ENCODE data around the gene ARHGAP4.
A peak's percentile ranks its signal among the peaks of the same experiment; 100 is the strongest.

ARHGAP4 gene

DNA sequence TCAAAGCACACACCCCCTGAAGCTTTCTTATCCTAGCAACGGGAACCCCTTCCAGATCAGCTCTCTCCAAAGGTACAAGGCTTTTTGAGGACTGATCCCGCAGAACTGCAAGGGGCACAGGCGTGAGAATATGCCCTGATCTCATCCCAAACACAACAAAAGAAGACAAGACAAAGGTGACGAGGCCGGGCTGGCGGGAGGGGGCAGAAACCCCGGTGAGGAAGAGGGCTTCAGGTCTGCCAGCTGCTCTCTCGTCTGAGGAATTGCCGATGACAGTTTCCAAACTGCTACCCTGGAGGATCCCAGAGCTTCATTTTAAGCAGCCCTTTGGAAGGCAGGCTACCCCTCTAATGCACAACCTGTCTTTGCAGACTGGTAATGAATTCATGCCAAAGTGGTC is 42.2 kb upstream of the ARHGAP4 start:
- Histone ChIP-seq H3K4me1 (ENCODE audit: insufficient read depth, insufficient read length) (peaks cover 3% of the 10 kb centered on the region), H3K36me3 (ENCODE audit: insufficient read depth, insufficient read length, low read length) (peaks cover 48% of the 10 kb centered on the region), H3K4me3 (ENCODE audit: insufficient read length, low read depth) (peak overlapping the region; percentile 11), H3K27me3 (ENCODE audit: insufficient read depth, insufficient read length) (no peaks in the 10 kb centered on the region), H3K9me3 (ENCODE audit: insufficient read depth, low read length) (no peaks in the 10 kb centered on the region), H3K9ac (ENCODE audit: insufficient read length, low read depth) (peak overlapping the region; percentile 8)
- no peak for TF ChIP-seq ZNF274 (IDR thresholded peaks at IDR 0.05; ENCODE audit: low read depth, low read length)
- no peak for TF ChIP-seq YY1 (IDR thresholded peaks at IDR 0.05; ENCODE audit: insufficient read depth, insufficient read length)
- no peak for TF ChIP-seq SUZ12 (IDR thresholded peaks at IDR 0.05; ENCODE audit: extremely low read depth, insufficient read depth, insufficient read length)
- no peak for DNase-seq (ENCODE audit: low read depth, low spot score)

DNA sequence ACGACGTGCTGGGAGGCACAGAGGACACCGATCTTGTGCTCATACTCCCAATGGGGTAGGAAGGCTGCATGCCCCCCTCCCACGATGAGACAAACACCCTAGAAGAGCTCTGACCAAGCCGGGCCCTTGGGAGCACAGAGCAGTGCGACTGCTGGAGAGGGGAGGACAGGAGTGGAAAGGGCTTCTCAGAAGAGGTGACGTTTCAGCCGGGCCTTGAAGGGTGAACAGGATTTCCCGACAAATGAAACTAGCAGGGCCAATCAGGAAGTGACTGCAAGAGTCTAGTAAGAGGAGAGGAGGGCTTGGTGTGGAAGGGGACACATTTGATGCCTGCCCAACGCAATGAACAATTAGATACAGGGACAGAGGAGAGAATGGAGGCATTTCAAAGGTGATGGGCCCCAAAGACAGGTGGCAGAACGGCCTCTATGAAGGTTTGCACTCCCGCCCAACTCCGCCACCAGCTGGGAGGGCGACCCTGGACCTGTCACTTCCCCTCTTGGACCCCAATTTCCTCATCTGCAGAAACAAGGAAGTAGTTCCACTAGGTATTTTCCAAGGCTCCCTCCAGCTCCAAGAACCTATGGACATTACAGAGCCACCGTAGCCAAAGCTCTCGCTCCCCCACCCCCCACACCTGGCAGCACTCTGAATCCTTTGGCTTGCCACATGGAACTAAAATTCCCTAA is 41.6 kb upstream of the ARHGAP4 start:
- no peak overlapping the region for H3K4me3 ChIP-seq (ENCODE audit: insufficient read length, low read depth)
- peak overlapping the region; percentile 8 for H3K9ac ChIP-seq (ENCODE audit: insufficient read length, low read depth)
- TF ChIP-seq ZNF274 (IDR thresholded peaks at IDR 0.05; ENCODE audit: low read depth, low read length) (no peak), SUZ12 (IDR thresholded peaks at IDR 0.05; ENCODE audit: extremely low read depth, insufficient read depth, insufficient read length) (no peak), YY1 (IDR thresholded peaks at IDR 0.05; ENCODE audit: insufficient read depth, insufficient read length) (no peak)
- no peak for DNase-seq (ENCODE audit: low read depth, low spot score)
- no peaks in the 10 kb centered on the region for H3K9me3 ChIP-seq (ENCODE audit: insufficient read depth, low read length)
- peaks cover 3% of the 10 kb centered on the region for H3K4me1 ChIP-seq (ENCODE audit: insufficient read depth, insufficient read length)
- peaks cover 53% of the 10 kb centered on the region for H3K36me3 ChIP-seq (ENCODE audit: insufficient read depth, insufficient read length, low read length)
- no peaks in the 10 kb centered on the region for H3K27me3 ChIP-seq (ENCODE audit: insufficient read depth, insufficient read length)

DNA sequence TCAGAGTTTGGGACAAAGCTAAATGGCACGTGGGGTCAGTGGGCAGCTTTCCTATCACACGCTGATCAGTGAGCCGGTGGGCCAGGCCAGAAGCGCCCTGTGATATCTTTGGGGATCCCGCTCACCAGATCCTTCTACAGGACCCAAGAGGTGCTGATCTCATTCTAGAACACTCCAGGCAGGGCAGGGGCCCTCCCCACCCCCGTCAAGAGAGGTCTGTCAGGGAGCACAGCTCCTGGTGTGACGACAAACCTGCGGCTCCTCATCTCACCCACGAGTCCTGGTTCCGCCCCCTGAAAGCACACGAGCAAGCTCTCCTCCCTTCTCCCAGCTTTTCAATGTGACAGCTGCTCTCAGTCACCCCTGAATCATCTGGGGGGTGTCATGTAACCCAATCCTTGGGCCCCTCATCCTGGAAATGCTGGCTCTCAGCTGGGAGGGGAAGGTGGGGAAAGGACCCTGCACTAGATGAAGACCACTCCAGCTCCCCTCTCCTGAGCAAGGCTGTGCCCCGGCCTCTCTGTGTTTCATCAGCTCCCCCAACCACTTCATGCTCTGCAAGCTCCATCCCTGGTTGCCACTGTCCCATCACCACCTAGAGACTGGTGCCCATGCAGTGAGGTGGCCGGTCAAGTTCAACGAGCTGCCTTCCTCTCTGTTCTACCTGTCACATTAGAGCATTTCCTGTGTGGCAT is 40.9 kb upstream of the ARHGAP4 start:
- H3K9me3 ChIP-seq (ENCODE audit: insufficient read depth, low read length) = no peaks in the 10 kb centered on the region
- no peak for DNase-seq (ENCODE audit: low read depth, low spot score)
- peaks cover 3% of the 10 kb centered on the region for H3K4me1 ChIP-seq (ENCODE audit: insufficient read depth, insufficient read length)
- no peak for TF ChIP-seq SUZ12 (IDR thresholded peaks at IDR 0.05; ENCODE audit: extremely low read depth, insufficient read depth, insufficient read length)
- TF ChIP-seq YY1 (IDR thresholded peaks at IDR 0.05; ENCODE audit: insufficient read depth, insufficient read length) = no peak
- TF ChIP-seq ZNF274 (IDR thresholded peaks at IDR 0.05; ENCODE audit: low read depth, low read length) = no peak
- H3K9ac ChIP-seq (ENCODE audit: insufficient read length, low read depth) = no peak overlapping the region
- no peaks in the 10 kb centered on the region for H3K27me3 ChIP-seq (ENCODE audit: insufficient read depth, insufficient read length)
- H3K36me3 ChIP-seq (ENCODE audit: insufficient read depth, insufficient read length, low read length) = peaks cover 60% of the 10 kb centered on the region
- no peak overlapping the region for H3K4me3 ChIP-seq (ENCODE audit: insufficient read length, low read depth)

DNA sequence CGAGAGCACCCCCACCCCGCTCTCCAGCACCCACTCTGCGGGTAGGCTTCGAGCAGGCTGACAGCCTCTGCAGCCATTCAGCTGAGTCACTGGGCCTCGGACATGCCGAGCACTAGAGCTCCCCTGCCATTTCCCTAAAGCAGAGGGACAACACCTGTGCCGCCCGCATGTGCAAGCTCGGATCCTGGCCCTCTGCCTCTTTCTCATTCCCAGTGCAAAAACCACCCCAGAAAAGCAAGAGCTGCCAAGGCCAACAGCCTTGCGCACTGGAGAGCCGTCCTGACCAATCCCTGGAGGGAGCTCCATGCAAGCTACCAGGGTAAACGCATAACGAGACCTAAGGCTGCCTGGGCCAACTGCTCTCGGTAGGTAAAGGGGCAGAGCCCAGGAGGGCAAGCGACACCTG is 40.2 kb upstream of the ARHGAP4 start:
- Histone ChIP-seq H3K27me3 (ENCODE audit: insufficient read depth, insufficient read length) (no peaks in the 10 kb centered on the region), H3K36me3 (ENCODE audit: insufficient read depth, insufficient read length, low read length) (peaks cover 67% of the 10 kb centered on the region), H3K4me1 (ENCODE audit: insufficient read depth, insufficient read length) (peaks cover 3% of the 10 kb centered on the region), H3K9me3 (ENCODE audit: insufficient read depth, low read length) (no peaks in the 10 kb centered on the region), H3K4me3 (ENCODE audit: insufficient read length, low read depth) (no peak overlapping the region), H3K9ac (ENCODE audit: insufficient read length, low read depth) (no peak overlapping the region)
- DNase-seq (ENCODE audit: low read depth, low spot score) = no peak
- TF ChIP-seq ZNF274 (IDR thresholded peaks at IDR 0.05; ENCODE audit: low read depth, low read length) (no peak), YY1 (IDR thresholded peaks at IDR 0.05; ENCODE audit: insufficient read depth, insufficient read length) (no peak), SUZ12 (IDR thresholded peaks at IDR 0.05; ENCODE audit: extremely low read depth, insufficient read depth, insufficient read length) (no peak)

DNA sequence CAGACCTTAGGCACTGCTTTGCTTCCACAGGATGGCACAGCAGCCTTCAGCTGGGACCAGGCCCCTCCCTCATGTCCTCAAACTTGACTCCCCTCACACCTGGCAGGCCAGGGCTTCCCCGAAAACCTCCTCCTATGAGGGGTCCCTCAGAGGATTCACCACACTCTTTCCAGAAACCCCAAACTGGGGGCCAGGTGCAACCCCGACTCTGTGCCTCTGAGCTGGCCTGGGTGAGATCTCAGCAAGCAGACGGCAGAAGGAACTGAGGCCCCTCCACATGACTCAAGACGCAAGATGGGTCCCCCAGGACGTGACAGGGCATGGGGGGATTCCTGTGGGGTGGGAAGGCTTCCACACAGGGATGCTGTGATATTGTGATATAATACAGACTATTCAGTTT is 39.3 kb upstream of the ARHGAP4 start:
- Histone ChIP-seq H3K4me1 (ENCODE audit: insufficient read depth, insufficient read length) (peaks cover 3% of the 10 kb centered on the region), H3K4me3 (ENCODE audit: insufficient read length, low read depth) (no peak overlapping the region), H3K9ac (ENCODE audit: insufficient read length, low read depth) (no peak overlapping the region), H3K36me3 (ENCODE audit: insufficient read depth, insufficient read length, low read length) (peaks cover 70% of the 10 kb centered on the region), H3K9me3 (ENCODE audit: insufficient read depth, low read length) (no peaks in the 10 kb centered on the region), H3K27me3 (ENCODE audit: insufficient read depth, insufficient read length) (no peaks in the 10 kb centered on the region)
- no peak for TF ChIP-seq SUZ12 (IDR thresholded peaks at IDR 0.05; ENCODE audit: extremely low read depth, insufficient read depth, insufficient read length)
- DNase-seq (ENCODE audit: low read depth, low spot score) = no peak

DNA sequence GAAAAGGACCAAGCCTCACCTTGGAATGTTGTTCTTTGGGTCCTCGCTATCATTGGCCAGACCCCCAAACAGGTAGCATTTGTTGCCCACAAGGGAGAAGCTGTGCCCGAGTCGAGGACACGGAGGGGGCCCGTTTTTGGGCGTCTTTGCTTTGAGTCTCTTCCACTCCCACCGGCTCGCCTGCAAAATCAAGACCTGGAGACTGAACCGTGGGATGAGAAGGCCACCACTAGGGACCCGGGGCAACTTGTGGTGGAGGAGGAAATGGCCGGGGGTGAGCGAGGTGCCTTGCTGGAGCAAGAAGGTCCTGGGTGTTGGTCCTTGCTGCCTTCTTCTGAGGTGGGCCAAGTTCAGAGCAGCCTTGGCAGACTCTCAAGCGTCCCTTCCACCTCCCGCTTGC is 38.0 kb upstream of the ARHGAP4 start:
- Histone ChIP-seq H3K9ac (ENCODE audit: insufficient read length, low read depth) (no peak overlapping the region), H3K4me3 (ENCODE audit: insufficient read length, low read depth) (no peak overlapping the region), H3K36me3 (ENCODE audit: insufficient read depth, insufficient read length, low read length) (peaks cover 74% of the 10 kb centered on the region), H3K9me3 (ENCODE audit: insufficient read depth, low read length) (no peaks in the 10 kb centered on the region), H3K4me1 (ENCODE audit: insufficient read depth, insufficient read length) (peaks cover 3% of the 10 kb centered on the region), H3K27me3 (ENCODE audit: insufficient read depth, insufficient read length) (no peaks in the 10 kb centered on the region)
- TF ChIP-seq ZNF274 (IDR thresholded peaks at IDR 0.05; ENCODE audit: low read depth, low read length) (no peak), YY1 (IDR thresholded peaks at IDR 0.05; ENCODE audit: insufficient read depth, insufficient read length) (no peak), SUZ12 (IDR thresholded peaks at IDR 0.05; ENCODE audit: extremely low read depth, insufficient read depth, insufficient read length) (no peak)
- DNase-seq (ENCODE audit: low read depth, low spot score) = no peak

DNA sequence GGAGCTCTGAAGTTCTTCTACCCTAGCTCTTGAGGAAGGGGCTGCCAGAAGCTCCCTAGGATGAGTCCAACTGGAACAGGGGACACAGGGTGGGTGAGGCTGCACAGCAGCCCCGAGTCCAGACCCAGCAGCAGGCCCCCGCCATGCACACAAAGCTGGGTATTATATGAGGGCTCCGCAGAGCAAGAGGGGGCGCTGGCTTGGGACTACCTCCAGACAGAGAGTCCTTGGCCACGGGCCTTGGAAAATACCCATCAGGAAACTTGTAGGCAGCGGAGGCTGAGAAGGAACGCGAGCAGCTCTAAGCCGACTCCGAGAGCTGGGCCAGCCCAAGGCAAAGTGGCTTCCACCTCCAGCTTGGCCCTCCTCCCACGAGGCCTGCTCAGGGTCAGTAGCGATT is 37.5 kb upstream of the ARHGAP4 start:
- DNase-seq (ENCODE audit: low read depth, low spot score) = no peak
- Histone ChIP-seq H3K4me3 (ENCODE audit: insufficient read length, low read depth) (no peak overlapping the region), H3K9ac (ENCODE audit: insufficient read length, low read depth) (no peak overlapping the region), H3K9me3 (ENCODE audit: insufficient read depth, low read length) (no peaks in the 10 kb centered on the region), H3K4me1 (ENCODE audit: insufficient read depth, insufficient read length) (peaks cover 3% of the 10 kb centered on the region), H3K27me3 (ENCODE audit: insufficient read depth, insufficient read length) (no peaks in the 10 kb centered on the region), H3K36me3 (ENCODE audit: insufficient read depth, insufficient read length, low read length) (peaks cover 74% of the 10 kb centered on the region)
- TF ChIP-seq ZNF274 (IDR thresholded peaks at IDR 0.05; ENCODE audit: low read depth, low read length) (no peak), YY1 (IDR thresholded peaks at IDR 0.05; ENCODE audit: insufficient read depth, insufficient read length) (no peak), SUZ12 (IDR thresholded peaks at IDR 0.05; ENCODE audit: extremely low read depth, insufficient read depth, insufficient read length) (no peak)

Data from NT2/D1 (cell line).